Measurements from ENCODE around the gene NIT2. TPM values are rescaled to one million over a fixed set of nuclear protein-coding genes. Genes with fewer than 3 reads are reported as not detected.

NIT2 gene
- total and polyA plus RNA-seq, 2 experiments from 2014 or later: 35.6 to 84.0 TPM

- peak; percentile 15 for DNase-seq
- Histone ChIP-seq H2AFZ (no peak overlapping the region), H3F3A (ENCODE audit: insufficient read depth) (peaks cover 31% of the 10 kb centered on the region), H3K27ac (no peak overlapping the region), H4K20me1 (ENCODE audit: insufficient read depth) (no peaks in the 10 kb centered on the region), H3K4me1 (ENCODE audit: insufficient read depth) (no peaks in the 10 kb centered on the region; the same call in 1 of the 2 replicates), H3K36me3 (ENCODE audit: low read depth) (peaks cover 47% of the 10 kb centered on the region), H3K9ac (0 out of 2 replicates have a peak overlapping the region, but pooled peaks have one; percentile 0), H3K27me3 (replicated peaks; ENCODE audit: insufficient read depth) (no peaks in the 10 kb centered on the region), H3K4me2 (ENCODE audit: unreplicated experiment) (peak overlapping the region; percentile 1), H3K9me3 (ENCODE audit: low read depth) (no peaks in the 10 kb centered on the region), H3K79me2 (ENCODE audit: insufficient read depth) (0 out of 2 replicates have a peak, but pooled peaks cover 3% of the 10 kb centered on the region), H3K4me3 (peak overlapping the region; percentile 40), H3K9me2 (ENCODE audit: insufficient read depth) (no peaks in the 10 kb centered on the region)
- 81 to 82% methylated on average over 2 of the region's 2 CpGs for WGBS, 2 experiments (ENCODE audit: low coverage in 1 of 2, low lambda C conversion rate in 2 of 2, missing lambda C conversion rate in 2 of 2)
- TF ChIP-seq EZH2phosphoT487 (IDR thresholded peaks at IDR 0.05; ENCODE audit: insufficient read depth, low read depth) (no peak), EZH2 (IDR thresholded peaks at IDR 0.05; ENCODE audit: insufficient read depth, poor library complexity, severe bottlenecking) (no peak)
- in situ Hi-C loops (cut with MboI): no loop called here
These were observed 23.5 kb upstream of the NIT2 start for GRCh38 chr3:100311011-100311410.

GRCh38 chr3:100316641-100317069 is 17.9 kb upstream of the NIT2 start:
- H3K27me3 ChIP-seq (replicated peaks; ENCODE audit: insufficient read depth): no peaks in the 10 kb centered on the region
- no peak overlapping the region for H3K4me3 ChIP-seq
- H3K27ac ChIP-seq: peak overlapping the region; percentile 38
- no peak for TF ChIP-seq EZH2 (IDR thresholded peaks at IDR 0.05; ENCODE audit: insufficient read depth, poor library complexity, severe bottlenecking)
- TF ChIP-seq EZH2phosphoT487 (IDR thresholded peaks at IDR 0.05; ENCODE audit: insufficient read depth, low read depth): no peak
- in situ Hi-C loops (cut with MboI): no loop called here
- 27 to 29% methylated on average over 8 of the region's 8 CpGs for WGBS, 2 experiments (ENCODE audit: low coverage in 1 of 2, low lambda C conversion rate in 2 of 2, missing lambda C conversion rate in 2 of 2)
- H4K20me1 ChIP-seq (ENCODE audit: insufficient read depth): no peaks in the 10 kb centered on the region
- peaks cover 7% of the 10 kb centered on the region; the same call in 1 of the 2 replicates for H3K4me1 ChIP-seq (ENCODE audit: insufficient read depth)
- peak overlapping the region; percentile 1; the same call in 1 of the 2 replicates for H2AFZ ChIP-seq
- no peak overlapping the region for H3K4me2 ChIP-seq (ENCODE audit: unreplicated experiment)
- peaks cover 11% of the 10 kb centered on the region for H3F3A ChIP-seq (ENCODE audit: insufficient read depth)
- no peaks in the 10 kb centered on the region for H3K9me2 ChIP-seq (ENCODE audit: insufficient read depth)
- H3K79me2 ChIP-seq (ENCODE audit: insufficient read depth): peaks cover 20% of the 10 kb centered on the region
- H3K36me3 ChIP-seq (ENCODE audit: low read depth): peaks cover 36% of the 10 kb centered on the region
- peak overlapping the region; percentile 24; the same call in 1 of the 2 replicates for H3K9ac ChIP-seq
- no peaks in the 10 kb centered on the region for H3K9me3 ChIP-seq (ENCODE audit: low read depth)
- peak; percentile 76 for DNase-seq

GRCh38 chr3:100317912-100318311 is 16.6 kb upstream of the NIT2 start:
- Histone ChIP-seq H3K9ac (no peak overlapping the region), H3K4me1 (ENCODE audit: insufficient read depth) (peaks cover 13% of the 10 kb centered on the region), H3K27ac (no peak overlapping the region), H2AFZ (no peak overlapping the region), H3K27me3 (replicated peaks; ENCODE audit: insufficient read depth) (no peaks in the 10 kb centered on the region), H3K4me3 (no peak overlapping the region), H3K4me2 (ENCODE audit: unreplicated experiment) (no peak overlapping the region), H3K79me2 (ENCODE audit: insufficient read depth) (peaks cover 24% of the 10 kb centered on the region), H3K9me2 (ENCODE audit: insufficient read depth) (no peaks in the 10 kb centered on the region), H3K36me3 (ENCODE audit: low read depth) (peaks cover 32% of the 10 kb centered on the region), H3F3A (ENCODE audit: insufficient read depth) (peaks cover 11% of the 10 kb centered on the region), H4K20me1 (ENCODE audit: insufficient read depth) (no peaks in the 10 kb centered on the region), H3K9me3 (ENCODE audit: low read depth) (no peaks in the 10 kb centered on the region)
- 91 to 99% methylated on average over 2 of the region's 2 CpGs for WGBS, 2 experiments (ENCODE audit: low coverage in 1 of 2, low lambda C conversion rate in 2 of 2, missing lambda C conversion rate in 2 of 2)
- no peak for DNase-seq
- TF ChIP-seq EZH2phosphoT487 (IDR thresholded peaks at IDR 0.05; ENCODE audit: insufficient read depth, low read depth): no peak
- no peak for TF ChIP-seq EZH2 (IDR thresholded peaks at IDR 0.05; ENCODE audit: insufficient read depth, poor library complexity, severe bottlenecking)
- in situ Hi-C loops (cut with MboI): no loop called here

- in situ Hi-C loops (cut with MboI): no loop called here
These were observed 14.6 kb upstream of the NIT2 start for GRCh38 chr3:100319951-100320350.

More at GRCh38 chr3:100319951-100320350, 14.6 kb upstream of the NIT2 start:
- peaks cover 13% of the 10 kb centered on the region for H3K4me1 ChIP-seq (ENCODE audit: insufficient read depth)
- no peaks in the 10 kb centered on the region for H4K20me1 ChIP-seq (ENCODE audit: insufficient read depth)
- 96 to 98% methylated on average over 2 of the region's 2 CpGs for WGBS, 2 experiments (ENCODE audit: low coverage in 1 of 2, low lambda C conversion rate in 2 of 2, missing lambda C conversion rate in 2 of 2)
- H3K27me3 ChIP-seq (replicated peaks; ENCODE audit: insufficient read depth): no peaks in the 10 kb centered on the region
- H3K9me3 ChIP-seq (ENCODE audit: low read depth): no peaks in the 10 kb centered on the region
- H3F3A ChIP-seq (ENCODE audit: insufficient read depth): peaks cover 11% of the 10 kb centered on the region
- H3K4me3 ChIP-seq: no peak overlapping the region
- H3K36me3 ChIP-seq (ENCODE audit: low read depth): peaks cover 45% of the 10 kb centered on the region
- H3K27ac ChIP-seq: no peak overlapping the region
- no peak overlapping the region for H3K9ac ChIP-seq
- H3K79me2 ChIP-seq (ENCODE audit: insufficient read depth): peaks cover 24% of the 10 kb centered on the region
- no peaks in the 10 kb centered on the region for H3K9me2 ChIP-seq (ENCODE audit: insufficient read depth)
- no peak for TF ChIP-seq EZH2 (IDR thresholded peaks at IDR 0.05; ENCODE audit: insufficient read depth, poor library complexity, severe bottlenecking)
- no peak for TF ChIP-seq EZH2phosphoT487 (IDR thresholded peaks at IDR 0.05; ENCODE audit: insufficient read depth, low read depth)
- no peak for DNase-seq
- no peak overlapping the region for H3K4me2 ChIP-seq (ENCODE audit: unreplicated experiment)
- H2AFZ ChIP-seq: no peak overlapping the region
